Cerebellar nuclear complex (tissue), 1 donor: ENCODE data around the gene PPARA.

Experiments
- DNase-seq, 2 experiments: peaks; one replicate each; lab custom pipeline; 2025; lab: John Stamatoyannopoulos, UW

PPARA gene

DNA sequence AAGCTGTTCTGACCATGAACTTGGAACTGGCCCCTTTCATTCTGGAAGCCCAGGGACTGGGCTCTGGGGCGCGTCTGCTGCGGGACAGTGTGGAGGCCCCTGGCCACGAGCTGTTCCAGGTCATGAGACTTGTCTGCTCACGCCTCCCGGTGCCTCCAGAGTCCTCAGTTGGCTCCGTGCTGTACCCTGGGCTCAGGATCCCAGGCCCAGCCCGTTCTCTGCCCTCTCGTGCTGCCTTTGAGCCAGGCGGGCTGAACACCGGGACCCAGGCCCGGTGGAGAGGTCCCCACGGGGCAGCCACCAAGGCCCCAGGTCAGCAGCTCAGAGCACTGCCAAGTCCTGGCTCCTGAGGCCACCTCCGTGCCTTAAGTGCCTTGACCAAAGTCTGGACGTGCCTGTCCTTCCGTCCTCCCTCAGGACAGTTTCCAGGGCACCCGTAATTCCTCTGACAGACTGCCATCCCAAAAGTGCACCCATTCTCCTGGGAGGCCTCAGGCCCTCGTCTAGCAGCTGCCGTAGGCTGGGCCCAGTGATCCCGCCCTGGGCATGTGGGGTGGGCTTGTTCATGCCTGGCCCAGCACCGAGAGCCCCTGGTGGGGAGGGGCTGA lies 36.3 kb upstream of the PPARA start:
- no peak for DNase-seq

DNA sequence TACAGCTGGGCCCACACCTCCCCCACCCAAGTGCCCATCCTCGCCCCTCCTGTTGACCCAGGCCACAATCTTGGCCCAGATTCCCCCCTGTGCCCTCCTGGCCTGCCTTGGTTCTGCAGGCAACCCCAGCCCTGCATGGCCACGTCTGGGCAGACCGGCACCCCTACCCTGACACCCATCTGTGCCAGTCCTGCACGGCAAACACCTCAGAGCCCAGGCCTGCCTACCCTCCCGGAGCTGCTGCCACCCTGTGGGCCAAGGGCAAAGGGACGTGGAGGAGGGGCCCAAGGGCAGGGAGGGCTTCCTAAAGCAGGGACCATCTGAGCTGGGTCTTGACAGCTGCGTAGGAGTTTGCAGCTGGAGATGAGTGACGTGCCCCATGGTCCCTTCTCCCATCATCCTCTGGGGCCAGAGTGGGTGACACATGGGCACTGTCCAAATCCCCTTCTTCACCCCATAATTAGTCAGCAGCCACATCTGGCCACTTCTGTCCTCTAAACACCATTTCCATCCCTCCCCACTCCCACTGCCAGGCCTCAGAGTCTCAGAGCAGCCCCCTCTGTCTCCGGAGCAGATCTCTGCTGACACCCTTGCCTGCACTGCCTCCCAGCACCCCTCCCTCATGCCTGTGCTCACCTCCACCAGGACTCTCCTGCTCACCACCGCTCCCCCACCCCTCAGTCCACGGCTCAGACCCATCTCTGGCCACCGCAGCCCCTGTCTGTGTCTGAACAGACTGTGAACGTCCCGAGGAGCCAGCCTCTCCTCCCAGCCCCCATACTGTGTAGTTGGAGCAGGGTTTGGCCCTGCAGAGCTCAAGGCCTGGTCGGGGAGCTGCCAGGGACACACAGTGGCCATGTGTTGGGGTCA lies 35.6 kb upstream of the PPARA start:
- DNase-seq = no peak

- no peak for DNase-seq
Observed at GRCh38 chr22:46115388-46115678, 35.0 kb upstream of the PPARA start.

GRCh38 chr22:46115755-46116490 lies 34.4 kb upstream of the PPARA start:
- DNase-seq = no peak

- DNase-seq = peak in 1 of 2 experiments; percentile 58
Observed at GRCh38 chr22:46116491-46116958, 33.8 kb upstream of the PPARA start.

- no peak for DNase-seq
Observed at GRCh38 chr22:46117206-46118199, 32.8 kb upstream of the PPARA start.

GRCh38 chr22:46119093-46119728 lies 31.1 kb upstream of the PPARA start:
- DNase-seq = no peak

GRCh38 chr22:46119729-46120419 lies 30.5 kb upstream of the PPARA start:
- no peak for DNase-seq

DNA sequence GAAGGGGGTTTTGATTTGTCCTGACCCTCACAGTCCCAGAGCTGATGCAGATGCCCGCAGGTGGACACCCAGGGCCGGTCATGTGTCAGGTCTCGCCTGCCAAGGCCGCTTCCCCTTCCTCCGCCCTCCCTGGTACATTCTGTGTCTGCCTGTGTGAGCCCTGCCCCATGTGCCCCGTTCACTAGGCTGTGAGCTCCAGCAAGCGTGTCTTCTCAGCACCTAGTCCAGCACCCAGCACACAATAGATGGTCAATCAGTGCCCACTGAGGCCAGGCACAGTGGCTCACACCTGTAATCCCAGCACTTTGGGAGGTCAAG lies 29.9 kb upstream of the PPARA start:
- DNase-seq = no peak

DNA sequence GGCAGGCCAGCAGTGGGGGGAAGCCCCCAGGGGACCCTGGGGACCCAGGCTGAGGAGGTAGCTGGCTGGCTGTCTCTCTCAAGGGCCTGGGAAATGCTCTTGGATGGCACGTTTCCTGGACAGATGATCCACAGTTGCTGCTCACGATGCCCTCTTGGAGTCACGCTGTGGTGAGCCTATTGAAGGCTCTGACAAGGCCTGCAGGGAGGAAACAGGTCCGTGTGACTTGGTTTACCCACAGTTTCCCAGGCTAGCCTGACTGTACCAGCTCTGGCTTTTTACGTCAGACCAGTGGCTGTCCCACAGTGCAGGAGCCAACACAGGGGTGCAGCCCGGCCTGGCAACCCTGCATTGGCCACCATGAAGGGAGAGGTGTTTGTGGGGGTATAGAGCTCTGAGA lies 29.2 kb upstream of the PPARA start:
- DNase-seq = no peak

DNA sequence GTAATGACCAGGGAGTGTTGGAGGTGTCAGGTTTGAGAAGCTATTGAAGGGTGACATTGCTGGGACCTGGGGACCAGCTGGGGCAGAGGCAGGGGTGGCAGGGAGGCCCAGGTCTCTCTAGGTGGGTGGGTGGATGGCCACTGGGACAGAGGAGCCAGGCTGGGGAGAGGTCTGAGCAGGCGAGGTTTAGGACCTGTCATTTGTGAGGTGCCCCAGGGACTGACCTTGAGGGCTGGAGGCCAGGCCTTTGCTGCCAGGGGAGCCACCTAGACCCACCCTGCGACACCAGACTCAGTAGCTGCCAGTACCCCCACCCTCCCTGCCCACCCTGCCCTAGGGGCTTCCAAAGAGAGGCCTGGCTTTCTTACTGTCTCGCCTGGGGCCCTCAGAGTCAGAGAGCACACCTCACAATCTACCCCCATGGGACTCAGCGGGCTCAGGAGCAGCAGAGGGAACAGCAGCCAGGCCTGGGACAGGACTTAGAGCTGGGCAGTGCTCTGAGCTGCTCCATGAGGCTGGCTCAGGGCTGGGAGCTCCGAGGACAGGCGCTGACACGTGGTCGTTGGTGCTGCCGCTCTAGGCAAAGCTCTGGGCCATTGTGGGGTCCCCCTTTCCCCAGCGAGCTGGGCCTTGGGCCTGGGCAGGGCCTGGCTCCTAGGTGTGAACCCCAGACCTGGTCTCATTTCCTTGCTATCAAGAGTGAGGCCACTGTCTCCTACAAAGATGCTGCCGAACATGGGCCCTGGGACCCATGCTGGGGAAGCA lies 28.6 kb upstream of the PPARA start:
- DNase-seq = no peak

DNA sequence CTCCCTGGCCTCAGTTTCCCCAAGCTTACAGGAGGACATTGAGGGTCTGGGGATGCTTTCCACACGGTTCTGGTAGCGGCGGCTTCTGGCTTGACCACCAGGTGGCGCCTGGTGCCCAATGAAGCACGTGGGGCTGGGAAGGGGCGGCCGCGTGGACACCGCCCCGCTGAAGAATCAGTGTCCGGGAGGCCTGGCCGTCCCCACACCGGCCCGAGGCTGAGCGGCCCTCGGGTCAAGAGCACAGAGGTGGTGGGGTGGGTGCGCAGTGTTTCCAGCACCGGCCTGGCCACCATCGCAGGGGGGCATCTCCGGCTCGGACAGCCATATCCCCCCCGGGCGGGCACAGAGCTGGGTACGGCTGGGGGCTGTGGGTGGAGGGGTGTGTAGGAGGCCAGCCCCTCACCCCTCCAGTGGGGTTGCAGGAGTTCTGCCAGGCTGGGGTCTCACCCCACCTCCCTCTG lies 27.8 kb upstream of the PPARA start:
- DNase-seq = peak in 1 of 2 experiments; percentile 32

GRCh38 chr22:46122980-46123693 lies 27.2 kb upstream of the PPARA start:
- no peak for DNase-seq

DNA sequence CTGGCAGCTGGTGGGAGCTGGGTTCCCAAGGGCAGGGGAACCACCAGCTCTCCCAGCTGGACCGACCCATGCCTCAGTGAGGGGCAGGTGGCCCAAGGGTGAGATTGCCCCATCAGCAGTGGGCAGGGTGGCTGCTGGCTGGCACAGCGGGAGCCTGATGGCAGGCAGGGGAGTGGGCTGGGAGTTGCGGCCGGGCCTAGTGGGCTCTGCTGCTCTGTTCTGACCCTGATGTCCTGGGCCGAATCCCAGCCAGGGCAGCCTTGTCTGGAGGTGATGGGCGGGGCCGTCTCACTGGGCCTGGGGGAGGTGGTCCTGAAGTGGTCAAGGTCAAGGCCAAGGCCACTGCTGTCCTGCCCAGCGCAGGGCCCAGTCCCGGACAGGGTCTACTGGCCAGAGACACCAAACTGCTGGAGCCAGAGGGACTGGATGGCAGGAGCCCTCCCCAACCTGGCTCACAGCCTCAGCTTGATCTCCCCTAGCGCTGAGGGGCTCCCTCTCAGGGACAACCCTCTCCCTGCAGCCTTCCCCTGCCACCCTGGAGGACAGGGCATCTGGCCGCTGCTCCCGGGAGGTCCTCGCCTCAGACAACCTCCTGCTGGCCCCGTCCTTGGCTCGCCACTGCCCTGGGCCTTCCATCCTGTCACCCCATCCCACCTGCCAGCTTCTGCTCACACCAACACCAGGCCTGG lies 26.5 kb upstream of the PPARA start:
- no peak for DNase-seq

GRCh38 chr22:46124383-46125144 lies 25.8 kb upstream of the PPARA start:
- no peak for DNase-seq

DNA sequence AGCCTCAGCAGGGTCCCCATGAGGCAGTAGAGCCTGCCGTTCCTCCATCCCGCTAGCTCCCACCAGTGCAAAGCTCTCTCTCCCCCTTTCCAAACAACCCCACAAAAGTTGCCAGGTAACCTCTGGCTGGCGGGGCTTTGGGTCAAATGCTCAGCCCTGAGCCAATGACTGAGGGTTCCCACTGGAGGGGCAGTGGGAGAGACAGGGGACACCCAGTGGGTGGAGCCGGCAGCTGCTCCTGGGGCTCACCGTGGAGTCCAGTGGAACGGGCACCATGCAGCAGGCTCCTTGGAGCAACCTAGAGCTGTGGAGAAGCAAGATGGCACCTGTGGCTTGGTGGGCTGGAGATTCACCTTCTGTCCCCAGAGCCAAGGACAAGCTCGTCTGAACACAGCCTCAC lies 25.0 kb upstream of the PPARA start:
- no peak for DNase-seq

DNA sequence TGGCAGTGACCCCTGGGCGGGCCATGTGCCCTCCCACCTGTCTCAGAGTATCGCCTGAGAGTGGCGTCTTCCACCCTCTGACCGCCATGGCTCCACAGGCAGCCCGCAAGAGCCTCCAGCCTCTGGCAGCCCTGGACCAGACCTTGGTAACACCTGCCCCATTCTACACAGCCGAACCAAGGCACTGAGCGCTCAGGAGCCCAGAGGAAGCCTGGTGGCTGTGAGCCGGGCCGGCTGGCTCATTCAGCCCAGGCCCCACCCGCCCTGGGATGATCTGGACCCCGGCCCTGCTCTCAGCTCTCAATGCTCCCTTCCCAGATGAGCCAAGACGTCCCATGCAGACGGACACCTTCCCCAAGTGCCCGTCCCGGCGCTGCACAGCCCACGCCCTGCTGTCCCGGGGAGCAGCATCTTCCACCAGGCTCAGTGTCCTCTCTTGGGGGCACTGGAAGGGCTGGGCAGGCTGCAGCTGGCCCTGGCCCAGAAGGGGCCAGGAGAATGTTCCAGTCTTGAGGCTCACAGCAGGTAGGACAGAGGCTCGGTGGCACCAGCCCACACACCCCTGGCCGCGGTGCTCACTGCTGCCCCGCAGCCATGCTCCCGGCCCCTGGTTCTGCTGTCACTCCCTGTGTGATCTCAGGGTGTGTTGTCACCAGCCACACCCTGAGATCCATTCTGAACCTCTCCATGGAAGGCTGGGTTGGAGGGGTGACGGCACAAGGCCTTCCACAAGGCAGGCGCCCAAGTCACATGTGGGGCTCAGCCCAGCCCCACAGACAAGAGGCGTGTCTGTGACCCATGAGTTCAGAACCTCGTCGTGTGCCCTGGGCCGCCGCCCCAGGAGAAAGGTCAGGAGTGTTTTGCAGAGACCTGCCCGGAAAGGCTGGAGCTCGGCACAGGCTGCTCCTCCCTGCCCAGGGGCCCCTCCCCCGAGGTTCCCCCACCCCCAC lies 24.2 kb upstream of the PPARA start:
- DNase-seq = no peak
